GM08714 (cell line): ENCODE measurements around the gene IP6K2.

Experiments
- H3K4me3 ChIP-seq: fragments of 200-500 bp; sonication (Bioruptor generic); 2 replicates; pipeline ENCODE4 v1.5.1; 2014; ENCODE audit warnings: mild to moderate bottlenecking, low read length, inconsistent platforms
- ZNF274 ChIP-seq: IDR thresholded peaks from 2 replicates; pipeline ENCODE4 v1.6.1; 2012; ENCODE audit warnings: mild to moderate bottlenecking, low read depth, low read length

IP6K2 gene

DNA sequence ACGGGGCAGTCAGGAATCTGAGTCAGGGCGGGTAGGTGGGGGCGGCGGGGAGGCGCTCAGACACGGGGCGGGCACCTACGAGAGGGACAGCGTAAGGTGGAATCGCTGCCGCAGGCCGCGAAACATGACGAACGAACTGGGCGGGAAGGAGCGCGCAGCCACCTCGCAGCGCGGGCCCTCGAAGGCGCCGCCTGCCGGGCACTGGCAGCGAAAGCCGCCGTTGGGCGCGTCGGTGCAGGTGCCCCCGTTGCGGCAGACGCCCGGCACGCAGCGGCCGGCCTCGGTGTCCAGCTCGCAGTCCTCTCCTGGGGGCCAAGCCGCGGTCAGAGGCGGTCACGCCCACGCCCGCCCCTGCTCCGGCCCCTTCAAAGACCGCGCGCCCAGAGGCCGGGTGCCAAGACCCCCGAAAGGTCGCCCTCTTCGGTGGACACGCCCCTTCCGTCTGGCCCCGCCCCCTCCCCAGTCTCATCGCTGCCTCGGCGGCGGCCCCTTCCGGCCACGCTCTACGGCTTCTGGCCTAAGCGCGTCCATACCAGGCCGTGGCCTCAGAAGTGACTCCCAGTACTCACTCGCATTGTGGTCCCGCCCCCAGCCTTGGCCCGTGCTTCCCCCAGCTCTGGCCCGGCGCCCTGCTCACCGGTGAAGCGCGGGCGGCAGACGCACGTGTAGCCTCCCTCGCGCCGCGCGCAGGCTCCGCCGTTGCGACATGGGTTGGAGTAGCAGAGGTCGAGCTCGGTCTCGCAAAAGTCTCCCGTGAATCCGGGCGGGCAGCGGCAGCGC lies 60.8 kb downstream of the IP6K2 start:
- H3K4me3 ChIP-seq, result peak overlapping the region; percentile 53; the same call in 1 of the 2 replicates
- TF ChIP-seq ZNF274, result no peak

DNA sequence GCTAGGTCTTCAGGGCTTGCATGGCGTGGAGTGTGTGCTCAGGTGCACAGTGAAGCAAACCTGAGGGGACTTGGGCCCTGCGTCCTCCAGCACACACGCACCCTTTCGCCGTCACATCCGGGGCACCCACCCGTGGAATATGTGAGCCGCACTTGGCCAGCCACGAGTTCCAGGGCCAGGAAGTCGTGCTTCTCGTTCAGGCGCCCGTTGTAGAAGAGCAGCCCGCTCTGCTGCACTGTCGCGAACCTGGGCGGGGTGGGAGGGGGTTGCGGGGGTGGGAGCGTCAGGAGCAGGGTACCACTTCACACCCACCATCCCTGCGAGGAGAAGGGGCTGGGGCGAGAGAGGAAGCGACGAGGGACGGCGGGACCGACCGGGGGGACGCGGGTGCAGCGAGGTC lies 61.4 kb downstream of the IP6K2 start:
- no peak overlapping the region for H3K4me3 ChIP-seq
- no peak for TF ChIP-seq ZNF274

DNA sequence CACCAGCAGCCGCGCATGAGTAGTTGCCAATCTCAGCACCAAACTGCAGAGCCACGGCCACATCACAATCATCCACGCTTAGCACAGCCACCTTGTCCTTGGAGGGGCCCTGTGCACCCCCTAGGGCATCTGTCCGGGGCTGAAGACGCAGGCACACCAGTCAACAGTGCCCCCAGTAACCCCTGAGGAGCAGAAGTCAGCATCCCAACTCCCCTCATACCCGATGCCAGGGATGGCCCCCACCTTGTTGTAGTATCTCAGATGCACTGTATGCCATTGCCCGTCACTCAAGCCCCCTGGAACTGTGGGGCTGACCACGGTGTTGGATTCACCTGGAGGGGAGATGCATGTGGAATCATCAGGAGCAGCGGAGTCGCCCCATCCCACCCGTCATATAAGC lies 62.0 kb downstream of the IP6K2 start:
- no peak for TF ChIP-seq ZNF274
- H3K4me3 ChIP-seq, result no peak overlapping the region

DNA sequence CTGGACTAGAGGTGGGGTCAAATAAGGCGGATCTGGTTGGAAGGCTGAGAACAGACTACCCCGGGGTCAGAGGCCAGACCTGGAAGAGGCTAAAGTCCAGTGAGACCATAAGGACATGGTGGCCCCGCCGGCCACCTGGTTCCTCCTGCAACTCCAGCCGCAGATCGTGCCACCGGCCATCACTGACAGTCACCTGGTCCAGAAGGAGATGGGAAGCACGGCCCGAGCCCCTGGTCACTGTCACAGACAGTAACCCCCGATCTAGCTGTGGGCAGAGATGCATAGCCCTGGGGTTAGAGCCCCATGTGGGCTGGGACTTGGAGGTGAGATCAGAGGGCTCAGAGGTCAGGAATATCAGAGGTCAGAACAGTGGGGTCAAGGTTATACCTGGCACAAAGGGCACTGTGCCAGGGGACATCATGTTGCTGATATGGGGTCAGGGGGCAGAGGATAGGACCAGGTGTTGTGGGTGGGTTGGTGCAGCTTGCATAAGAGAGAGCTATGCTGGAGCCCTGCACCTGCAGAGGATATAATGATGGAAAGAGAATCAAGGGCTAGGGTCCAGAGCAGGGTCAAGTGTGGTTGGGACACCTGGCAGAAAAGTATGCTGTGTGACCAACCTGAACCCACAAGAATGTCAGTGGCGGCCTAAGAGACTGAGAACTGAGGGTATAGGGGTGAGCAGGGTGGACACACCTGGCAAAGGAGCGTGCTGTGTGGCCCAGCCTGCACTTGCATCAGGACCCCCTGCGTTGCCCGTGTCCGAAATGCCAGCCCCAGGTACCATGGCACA lies 63.9 kb downstream of the IP6K2 start:
- no peak overlapping the region for H3K4me3 ChIP-seq
- no peak for TF ChIP-seq ZNF274

DNA sequence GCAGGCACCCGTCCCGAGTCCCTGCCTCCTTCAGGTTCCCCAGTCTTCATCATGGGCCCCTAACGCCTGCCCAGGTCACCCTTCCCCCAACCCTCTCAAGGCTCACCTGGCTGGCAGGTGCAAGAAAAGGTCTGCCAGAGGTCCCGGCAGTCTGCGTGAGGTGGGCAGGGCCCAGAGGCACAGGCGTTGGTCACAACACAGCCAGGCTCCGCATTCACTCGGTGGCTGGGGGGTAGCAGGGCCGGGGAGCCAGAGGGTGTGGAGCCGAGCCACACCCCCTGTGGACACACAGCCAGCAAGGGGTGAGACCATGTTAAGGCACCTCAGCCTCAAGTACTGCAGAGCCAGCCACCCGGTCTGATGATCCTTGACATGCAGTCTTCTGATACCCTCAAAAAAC lies 65.2 kb downstream of the IP6K2 start:
- H3K4me3 ChIP-seq, result no peak overlapping the region
- TF ChIP-seq ZNF274, result no peak

DNA sequence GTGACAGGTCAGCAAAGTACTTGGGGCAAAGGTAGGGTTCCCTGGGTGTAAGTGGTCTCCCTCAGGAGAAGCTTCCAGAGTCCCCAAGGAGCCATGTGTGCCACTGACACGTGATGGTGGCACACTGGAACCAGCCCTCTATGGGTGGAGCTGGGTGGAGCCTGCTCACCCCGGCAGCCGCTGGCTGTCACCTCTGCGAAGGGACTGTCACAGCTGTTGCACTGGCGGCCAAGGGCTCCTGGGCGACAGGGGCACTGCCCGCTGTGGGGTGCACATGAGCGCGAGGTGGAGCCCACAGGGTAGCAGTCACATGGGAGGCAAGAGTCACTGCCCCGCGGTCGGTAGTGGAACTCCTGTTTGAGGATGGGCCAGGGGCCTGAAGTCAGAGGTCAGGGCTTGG lies 66.3 kb downstream of the IP6K2 start:
- H3K4me3 ChIP-seq, result no peak overlapping the region
- no peak for TF ChIP-seq ZNF274

DNA sequence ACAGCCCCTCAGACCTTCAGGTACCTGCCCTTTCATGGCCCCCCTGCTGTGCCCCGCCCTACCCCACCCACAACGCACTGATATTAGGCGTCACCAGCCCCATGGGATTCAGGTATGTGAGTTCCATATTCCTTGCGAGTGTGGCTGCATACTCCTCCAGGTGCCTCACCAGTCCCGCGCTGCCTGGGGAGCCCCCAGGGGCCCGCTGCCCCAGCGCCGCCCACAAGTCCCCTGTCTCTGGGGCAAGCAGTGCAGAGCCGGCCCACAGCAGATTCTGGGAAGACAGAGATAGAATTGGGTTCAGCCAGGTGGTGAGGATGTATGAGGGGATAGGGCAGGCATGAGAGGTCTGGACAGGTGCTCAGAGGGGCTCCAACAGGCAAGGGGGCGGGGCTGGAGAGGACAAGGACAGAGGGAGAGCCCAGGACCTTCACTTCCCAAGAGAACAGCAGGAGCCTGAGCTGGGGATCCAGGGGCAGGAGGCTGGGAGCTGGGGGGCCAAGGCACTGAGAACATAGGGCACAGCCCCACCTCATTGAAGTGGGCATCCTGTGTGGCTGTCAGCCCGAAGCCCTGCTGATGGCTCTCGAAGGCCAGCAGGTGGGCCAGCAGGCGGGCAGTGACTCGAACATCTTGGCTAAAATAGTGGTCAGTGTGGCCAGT lies 68.7 kb downstream of the IP6K2 start:
- H3K4me3 ChIP-seq, result no peak overlapping the region

DNA sequence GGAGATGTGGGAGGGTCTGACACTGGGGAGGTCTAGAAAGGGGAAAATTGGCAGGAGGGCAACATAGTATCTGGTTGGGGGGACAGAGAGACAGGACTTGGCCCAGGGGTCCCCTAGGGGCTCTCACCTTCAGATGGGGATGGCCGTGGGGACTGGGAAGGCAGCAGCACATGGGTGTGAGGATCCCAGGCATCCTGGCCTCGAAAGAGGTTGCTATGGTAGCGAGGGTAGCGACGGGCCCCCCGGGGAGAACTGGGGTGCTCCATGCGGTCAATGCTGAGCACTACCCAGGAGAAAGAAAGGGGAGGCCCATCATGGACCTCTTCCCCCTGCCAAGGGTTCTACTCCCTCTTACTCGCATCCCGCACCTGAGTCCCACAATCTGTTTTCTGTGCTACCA lies 69.3 kb downstream of the IP6K2 start:
- H3K4me3 ChIP-seq, result no peak overlapping the region
- TF ChIP-seq ZNF274, result no peak

More for the DNA sequence above, 68.7 kb downstream of the IP6K2 start:
- no peak for TF ChIP-seq ZNF274

DNA sequence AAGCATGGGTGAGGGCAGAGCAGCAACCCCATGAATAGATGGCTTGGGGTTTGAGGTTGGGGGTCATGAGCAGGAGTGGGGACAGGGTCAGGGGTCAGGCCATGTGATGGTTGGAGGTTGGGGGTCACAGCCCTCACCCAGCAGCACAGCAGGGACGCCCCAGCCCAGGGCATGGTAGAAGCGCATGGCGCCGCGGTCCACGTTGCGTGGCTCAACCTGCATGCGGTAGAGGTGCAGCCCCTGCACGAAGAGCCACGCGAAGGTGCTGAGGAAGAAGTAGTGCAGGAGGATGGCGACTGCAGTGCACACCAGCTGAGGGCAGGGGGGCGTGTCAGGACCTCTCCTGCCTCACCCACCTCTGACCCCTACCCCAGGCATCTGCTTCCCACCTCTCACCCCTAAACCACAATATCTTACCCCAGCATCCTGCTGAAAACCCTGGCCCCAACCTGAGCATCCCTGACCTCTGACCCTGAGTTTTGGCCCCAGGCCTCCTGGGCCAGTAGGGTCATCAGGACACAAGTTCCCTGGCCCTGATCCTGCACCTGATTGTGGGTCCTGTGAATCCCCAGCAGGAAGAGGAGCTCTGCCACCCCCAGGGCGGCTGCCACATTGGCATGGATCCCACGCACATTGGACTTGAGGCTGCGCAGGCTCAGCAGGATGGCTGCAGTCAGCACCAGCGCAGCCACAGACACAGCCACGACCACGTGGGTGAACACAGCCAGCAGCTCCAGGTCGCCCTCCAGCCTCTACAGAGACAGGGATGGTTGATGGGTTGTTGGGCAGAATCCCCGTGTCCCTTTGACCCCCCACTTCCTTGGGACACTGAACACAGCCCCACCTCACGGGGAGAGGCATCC lies 71.9 kb downstream of the IP6K2 start:
- H3K4me3 ChIP-seq, result no peak overlapping the region
- TF ChIP-seq ZNF274, result no peak

DNA sequence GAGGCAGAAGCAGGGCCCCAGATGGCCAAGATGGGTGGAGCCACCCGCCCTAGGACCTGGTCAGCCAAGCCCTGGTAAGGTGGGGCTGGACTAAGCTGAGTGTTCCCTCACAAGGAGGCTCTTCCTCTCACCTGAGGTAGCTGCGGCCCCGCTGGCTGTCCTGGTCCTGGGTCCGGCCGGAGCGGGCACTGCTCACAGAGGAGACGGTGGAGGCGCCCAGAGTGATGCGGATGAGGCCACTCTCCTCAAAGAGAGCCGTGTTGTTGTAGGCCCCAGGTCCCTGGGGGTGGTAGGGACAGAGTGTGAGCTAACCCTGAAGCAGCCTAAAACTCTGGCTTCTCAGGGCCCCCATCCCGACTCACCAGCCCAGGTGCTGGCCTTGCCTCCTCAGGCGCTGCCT lies 74.4 kb downstream of the IP6K2 start:
- no peak for TF ChIP-seq ZNF274
- no peak overlapping the region for H3K4me3 ChIP-seq

DNA sequence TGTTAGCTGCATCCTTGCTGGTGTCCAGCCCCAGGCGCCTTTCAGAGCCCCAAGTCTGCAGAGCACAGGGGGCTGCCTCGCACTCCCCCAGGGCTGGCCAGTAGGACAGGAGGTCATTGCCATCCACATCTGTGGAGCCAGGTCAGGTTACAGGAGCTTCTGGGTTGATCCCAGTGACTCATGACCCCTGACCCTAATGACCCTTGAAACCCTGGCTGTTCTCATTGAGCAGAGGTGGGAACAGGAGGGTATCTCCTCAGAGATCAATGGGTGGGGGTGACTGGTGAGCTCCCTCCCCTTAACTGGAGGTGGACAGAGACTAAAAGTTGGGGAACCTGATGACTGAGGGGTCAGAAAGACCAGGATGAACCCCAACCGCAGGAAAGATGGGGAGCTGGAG lies 75.6 kb downstream of the IP6K2 start:
- no peak for TF ChIP-seq ZNF274
- no peak overlapping the region for H3K4me3 ChIP-seq

DNA sequence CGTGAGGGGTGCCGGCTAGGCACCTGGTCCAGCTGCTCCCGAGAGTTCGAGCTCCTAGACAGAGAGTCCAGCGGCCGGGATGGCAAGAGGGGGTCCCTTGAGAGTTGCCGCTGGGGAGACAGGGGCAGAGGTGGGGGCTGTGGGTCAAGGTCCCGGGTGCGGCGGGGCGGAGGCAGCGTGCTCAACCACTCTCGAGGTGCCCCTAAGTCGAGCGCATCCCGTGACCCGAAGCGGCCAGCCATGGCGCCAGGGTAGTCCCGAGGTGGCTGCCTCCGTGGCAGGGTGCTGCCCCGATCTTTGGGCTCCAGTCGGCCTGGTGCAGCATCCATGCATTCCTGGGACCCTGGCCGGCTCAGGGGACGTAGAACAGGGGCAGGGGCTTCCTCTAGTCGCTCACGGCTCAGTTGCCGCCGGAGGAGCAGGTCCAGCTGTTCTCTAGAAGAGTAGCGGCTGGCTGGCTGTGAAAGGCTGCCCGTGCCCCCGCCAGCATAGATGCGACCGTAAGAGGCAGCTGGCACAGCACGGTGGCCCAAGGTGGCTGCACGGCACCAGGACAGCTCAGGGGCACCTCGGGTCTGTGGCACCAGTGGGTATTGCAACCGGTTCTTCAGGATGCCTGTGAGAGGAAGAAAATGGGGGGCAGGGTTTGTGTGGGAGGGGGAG lies 76.9 kb downstream of the IP6K2 start:
- no peak for TF ChIP-seq ZNF274
- no peak overlapping the region for H3K4me3 ChIP-seq
